Smooth muscle cell of the brain vasculature (primary cell): Measurements from ENCODE around the gene UBASH3B.

ENCODE experiments used
- DNase-seq: peaks from one replicate; pipeline ENCODE4 v3.0.0-alpha.2; 2012; ENCODE audit warnings: low read depth, low spot score

UBASH3B gene

GRCh38 chr11:122731500-122731913, 76.0 kb downstream of the UBASH3B start:
- no peak for DNase-seq

- DNase-seq = no peak
Observed at GRCh38 chr11:122732342-122733315, 77.1 kb downstream of the UBASH3B start.

GRCh38 chr11:122733318-122733717, 77.8 kb downstream of the UBASH3B start:
- peak; percentile 76 for DNase-seq

GRCh38 chr11:122734848-122735496, 79.5 kb downstream of the UBASH3B start:
- no peak for DNase-seq

- DNase-seq = no peak
Observed at GRCh38 chr11:122737951-122738693, 82.6 kb downstream of the UBASH3B start.

- peak; percentile 69 for DNase-seq
Observed at GRCh38 chr11:122741613-122742300, 86.2 kb downstream of the UBASH3B start.

- DNase-seq = no peak
Observed at GRCh38 chr11:122742301-122743018, 86.9 kb downstream of the UBASH3B start.

GRCh38 chr11:122743097-122743741, 87.7 kb downstream of the UBASH3B start:
- DNase-seq = no peak

- no peak for DNase-seq
Observed at GRCh38 chr11:122743949-122744348, 88.4 kb downstream of the UBASH3B start.

GRCh38 chr11:122744357-122744756, 88.8 kb downstream of the UBASH3B start:
- no peak for DNase-seq

- DNase-seq = no peak
Observed at GRCh38 chr11:122745111-122745510, 89.6 kb downstream of the UBASH3B start.

GRCh38 chr11:122746050-122746478, 90.5 kb downstream of the UBASH3B start:
- no peak for DNase-seq

- DNase-seq = no peak
Observed at GRCh38 chr11:122746611-122747244, 91.2 kb downstream of the UBASH3B start.

- DNase-seq = peak; percentile 97
Observed at GRCh38 chr11:122747351-122747781, 91.8 kb downstream of the UBASH3B start.

GRCh38 chr11:122749005-122749687, 93.6 kb downstream of the UBASH3B start:
- no peak for DNase-seq

- no peak for DNase-seq
Observed at GRCh38 chr11:122750049-122750448, 94.5 kb downstream of the UBASH3B start.

GRCh38 chr11:122751292-122752070, 96.0 kb downstream of the UBASH3B start:
- no peak for DNase-seq

GRCh38 chr11:122754028-122754427, 98.5 kb downstream of the UBASH3B start:
- no peak for DNase-seq
